HL-60 (cell line): ENCODE measurements around the gene KIF2A.

Experiments used
- SPI1 ChIP-seq: IDR thresholded peaks from 2 replicates; pipeline ENCODE4 v1.6.1; 2012; ENCODE audit warnings: low read depth, mild to moderate bottlenecking, borderline replicate concordance
- TF ChIP-seq, protein P1 (sequence below): IDR thresholded peaks from one replicate; pipeline ENCODE4 v1.5.1; 2011; ENCODE audit warnings: low read length, control low read depth, inconsistent platforms; ENCODE audit not compliant: insufficient read depth

- TF ChIP-seq, protein P1, sequence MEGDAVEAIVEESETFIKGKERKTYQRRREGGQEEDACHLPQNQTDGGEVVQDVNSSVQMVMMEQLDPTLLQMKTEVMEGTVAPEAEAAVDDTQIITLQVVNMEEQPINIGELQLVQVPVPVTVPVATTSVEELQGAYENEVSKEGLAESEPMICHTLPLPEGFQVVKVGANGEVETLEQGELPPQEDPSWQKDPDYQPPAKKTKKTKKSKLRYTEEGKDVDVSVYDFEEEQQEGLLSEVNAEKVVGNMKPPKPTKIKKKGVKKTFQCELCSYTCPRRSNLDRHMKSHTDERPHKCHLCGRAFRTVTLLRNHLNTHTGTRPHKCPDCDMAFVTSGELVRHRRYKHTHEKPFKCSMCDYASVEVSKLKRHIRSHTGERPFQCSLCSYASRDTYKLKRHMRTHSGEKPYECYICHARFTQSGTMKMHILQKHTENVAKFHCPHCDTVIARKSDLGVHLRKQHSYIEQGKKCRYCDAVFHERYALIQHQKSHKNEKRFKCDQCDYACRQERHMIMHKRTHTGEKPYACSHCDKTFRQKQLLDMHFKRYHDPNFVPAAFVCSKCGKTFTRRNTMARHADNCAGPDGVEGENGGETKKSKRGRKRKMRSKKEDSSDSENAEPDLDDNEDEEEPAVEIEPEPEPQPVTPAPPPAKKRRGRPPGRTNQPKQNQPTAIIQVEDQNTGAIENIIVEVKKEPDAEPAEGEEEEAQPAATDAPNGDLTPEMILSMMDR, result no peak
- TF ChIP-seq SPI1, result no peak
Measured at GRCh38 chr5:62371409-62371808, 65.4 kb downstream of the KIF2A start.
